GM12892 (cell line): ENCODE data around the gene KRTAP5-3.

Experiments used
- POLR2A ChIP-seq: IDR thresholded peaks from 2 replicates; pipeline ENCODE4 v1.6.1; 2011; ENCODE audit warnings: low read depth, low read length, control low read depth
- POLR2AphosphoS5 ChIP-seq: IDR thresholded peaks from 2 replicates; pipeline ENCODE4 v1.6.1; 2011; ENCODE audit warnings: low read depth, low read length, control low read depth
- TAF1 ChIP-seq: IDR thresholded peaks from 2 replicates; pipeline ENCODE4 v1.6.1; 2011; ENCODE audit warnings: low read depth, mild to moderate bottlenecking, control low read depth, low read length, borderline replicate concordance

- TF ChIP-seq POLR2A = no peak
- TF ChIP-seq POLR2AphosphoS5 = no peak
- no peak for TF ChIP-seq TAF1
These were observed 35.0 kb upstream of the KRTAP5-3 start for GRCh38 chr11:1643146-1643690.
